GM18498 (cell line): ENCODE data around the gene DOC2A.
"Not testable (repeated sequence)": the region's sequence is repeated elsewhere in the genome, so short reads cannot be mapped to it uniquely, and the experiment has no call there.

Experiments used
- ATAC-seq: cut with Tn5 transposase; IDR thresholded peaks from one replicate; pipeline ENCODE4 v1.9.1; 2021; ENCODE audit warnings: mild to moderate bottlenecking, moderate library complexity; ENCODE audit not compliant: unreplicated experiment

DOC2A gene

GRCh38 chr16:29973384-29974246 is 37.2 kb downstream of the DOC2A start, which contains the start of gene TAOK2:
Gene TAOK2, plus strand, starts transcription at chr16:29973868. Its CDS starts 3,905 bp downstream, at chr16:29977773.
- peak; percentile 93 for ATAC-seq

- no peak for ATAC-seq
Measured at GRCh38 chr16:29972992-29973383, 37.8 kb downstream of the DOC2A start.

- no peak for ATAC-seq
Measured at GRCh38 chr16:29972500-29972899, 38.3 kb downstream of the DOC2A start.

- ATAC-seq: no peak
Measured at GRCh38 chr16:29971304-29971703, 39.5 kb downstream of the DOC2A start.

GRCh38 chr16:29968205-29968604 is 42.6 kb downstream of the DOC2A start:
- ATAC-seq: no peak

GRCh38 chr16:29963021-29963743 is 47.6 kb downstream of the DOC2A start:
- no peak for ATAC-seq

- no peak for ATAC-seq
Measured at GRCh38 chr16:29962344-29962994, 48.4 kb downstream of the DOC2A start.

GRCh38 chr16:29961479-29962343 is 49.1 kb downstream of the DOC2A start, which contains the start of gene TMEM219:
Gene TMEM219, plus strand, starts transcription at chr16:29962079. Its CDS starts 1,065 bp downstream, at chr16:29963144.
- ATAC-seq: peak; percentile 91

GRCh38 chr16:29961127-29961478 is 49.7 kb downstream of the DOC2A start:
- no peak for ATAC-seq

- ATAC-seq: not testable (repeated sequence)
Measured at GRCh38 chr16:29959821-29960220, 51.0 kb downstream of the DOC2A start.

- no peak for ATAC-seq
Measured at GRCh38 chr16:29959293-29959692, 51.5 kb downstream of the DOC2A start.

- no peak for ATAC-seq
Measured at GRCh38 chr16:29958756-29959155, 52.1 kb downstream of the DOC2A start.
